DND-41 (cell line): ENCODE measurements around the gene TPPP2.

Source experiments
- EZH2 ChIP-seq: IDR thresholded peaks from 3 replicates; pipeline ENCODE4 v1.6.1; 2012; ENCODE audit warnings: borderline replicate concordance, low read depth, mild to moderate bottlenecking, moderate library complexity, low read length, inconsistent platforms; ENCODE audit not compliant: severe bottlenecking
- TF ChIP-seq, protein P1 (sequence below): IDR thresholded peaks from 2 replicates; pipeline ENCODE4 v1.5.1; 2012; ENCODE audit warnings: borderline replicate concordance, low read length, moderate library complexity, mild to moderate bottlenecking; ENCODE audit not compliant: poor library complexity, severe bottlenecking; ENCODE audit errors: extremely low read depth

DNA sequence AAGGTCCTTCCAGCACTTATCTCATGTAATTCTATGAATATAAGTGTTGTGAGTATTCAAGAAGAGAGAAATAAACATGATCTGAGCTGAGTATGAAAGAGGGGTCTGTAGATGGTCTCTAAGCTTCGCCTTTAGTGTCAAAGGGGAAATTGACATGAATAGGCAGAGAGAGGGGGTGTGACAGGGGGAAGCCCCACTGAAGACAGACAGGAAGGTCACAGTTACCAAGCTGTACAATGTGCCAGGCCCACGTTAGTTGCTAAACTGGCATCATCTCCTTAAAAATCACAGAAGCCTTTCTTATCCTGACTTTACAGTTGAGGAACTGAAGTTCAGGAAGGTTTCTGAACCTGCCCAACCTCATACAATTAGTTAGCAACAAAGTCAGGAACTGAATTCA is 47.7 kb downstream of the TPPP2 start:
- TF ChIP-seq, protein P1, sequence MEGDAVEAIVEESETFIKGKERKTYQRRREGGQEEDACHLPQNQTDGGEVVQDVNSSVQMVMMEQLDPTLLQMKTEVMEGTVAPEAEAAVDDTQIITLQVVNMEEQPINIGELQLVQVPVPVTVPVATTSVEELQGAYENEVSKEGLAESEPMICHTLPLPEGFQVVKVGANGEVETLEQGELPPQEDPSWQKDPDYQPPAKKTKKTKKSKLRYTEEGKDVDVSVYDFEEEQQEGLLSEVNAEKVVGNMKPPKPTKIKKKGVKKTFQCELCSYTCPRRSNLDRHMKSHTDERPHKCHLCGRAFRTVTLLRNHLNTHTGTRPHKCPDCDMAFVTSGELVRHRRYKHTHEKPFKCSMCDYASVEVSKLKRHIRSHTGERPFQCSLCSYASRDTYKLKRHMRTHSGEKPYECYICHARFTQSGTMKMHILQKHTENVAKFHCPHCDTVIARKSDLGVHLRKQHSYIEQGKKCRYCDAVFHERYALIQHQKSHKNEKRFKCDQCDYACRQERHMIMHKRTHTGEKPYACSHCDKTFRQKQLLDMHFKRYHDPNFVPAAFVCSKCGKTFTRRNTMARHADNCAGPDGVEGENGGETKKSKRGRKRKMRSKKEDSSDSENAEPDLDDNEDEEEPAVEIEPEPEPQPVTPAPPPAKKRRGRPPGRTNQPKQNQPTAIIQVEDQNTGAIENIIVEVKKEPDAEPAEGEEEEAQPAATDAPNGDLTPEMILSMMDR = no peak
- TF ChIP-seq EZH2 = no peak
